ENCODE data around the gene TRAPPC12. TPM values are rescaled to one million over a fixed set of nuclear protein-coding genes. Genes with fewer than 3 reads are reported as not detected.

TRAPPC12 gene
- total RNA-seq, 1 donor from 2014 or later: 121 TPM

GRCh38 chr2:3387011-3387410, 7.5 kb downstream of the TRAPPC12 start:
- no peaks in the 10 kb centered on the region for H3K27me3 Mint-ChIP-seq

DNA sequence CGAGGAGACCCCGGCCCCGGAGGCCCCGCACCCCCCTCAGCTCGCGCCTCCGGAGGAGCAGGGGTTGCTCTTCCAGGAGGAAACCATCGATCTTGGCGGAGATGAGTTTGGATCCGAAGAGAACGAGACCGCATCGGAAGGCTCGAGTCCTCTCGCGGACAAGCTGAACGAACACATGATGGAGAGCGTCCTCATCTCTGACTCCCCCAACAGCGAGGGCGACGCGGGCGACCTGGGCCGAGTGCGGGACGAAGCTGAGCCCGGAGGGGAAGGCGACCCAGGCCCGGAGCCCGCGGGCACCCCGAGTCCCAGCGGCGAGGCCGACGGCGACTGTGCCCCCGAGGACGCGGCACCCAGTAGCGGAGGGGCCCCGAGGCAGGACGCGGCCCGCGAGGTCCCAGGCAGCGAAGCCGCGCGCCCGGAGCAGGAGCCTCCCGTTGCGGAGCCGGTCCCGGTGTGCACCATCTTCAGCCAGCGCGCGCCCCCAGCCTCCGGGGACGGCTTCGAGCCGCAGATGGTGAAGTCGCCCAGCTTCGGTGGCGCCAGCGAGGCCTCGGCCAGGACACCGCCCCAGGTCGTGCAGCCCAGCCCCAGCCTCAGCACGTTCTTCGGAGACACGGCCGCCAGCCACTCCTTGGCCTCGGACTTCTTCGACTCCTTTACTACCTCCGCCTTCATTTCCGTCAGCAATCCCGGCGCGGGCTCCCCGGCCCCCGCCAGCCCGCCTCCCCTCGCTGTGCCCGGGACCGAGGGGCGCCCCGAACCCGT, 8.3 kb downstream of the TRAPPC12 start:
- Mint-ChIP-seq H3K9me3 (ENCODE audit: low read depth) (no peaks in the 10 kb centered on the region), H3K36me3 (ENCODE audit: insufficient read depth) (peaks cover 24% of the 10 kb centered on the region), H3K27me3 (no peaks in the 10 kb centered on the region), H3K4me1 (ENCODE audit: low read depth) (no peaks in the 10 kb centered on the region), H3K27ac (no peak overlapping the region), H3K4me3 (ENCODE audit: low read depth) (no peak overlapping the region)
- no peak for DNase-seq (ENCODE audit: low spot score, unreplicated experiment)
- TF ChIP-seq, protein P1, sequence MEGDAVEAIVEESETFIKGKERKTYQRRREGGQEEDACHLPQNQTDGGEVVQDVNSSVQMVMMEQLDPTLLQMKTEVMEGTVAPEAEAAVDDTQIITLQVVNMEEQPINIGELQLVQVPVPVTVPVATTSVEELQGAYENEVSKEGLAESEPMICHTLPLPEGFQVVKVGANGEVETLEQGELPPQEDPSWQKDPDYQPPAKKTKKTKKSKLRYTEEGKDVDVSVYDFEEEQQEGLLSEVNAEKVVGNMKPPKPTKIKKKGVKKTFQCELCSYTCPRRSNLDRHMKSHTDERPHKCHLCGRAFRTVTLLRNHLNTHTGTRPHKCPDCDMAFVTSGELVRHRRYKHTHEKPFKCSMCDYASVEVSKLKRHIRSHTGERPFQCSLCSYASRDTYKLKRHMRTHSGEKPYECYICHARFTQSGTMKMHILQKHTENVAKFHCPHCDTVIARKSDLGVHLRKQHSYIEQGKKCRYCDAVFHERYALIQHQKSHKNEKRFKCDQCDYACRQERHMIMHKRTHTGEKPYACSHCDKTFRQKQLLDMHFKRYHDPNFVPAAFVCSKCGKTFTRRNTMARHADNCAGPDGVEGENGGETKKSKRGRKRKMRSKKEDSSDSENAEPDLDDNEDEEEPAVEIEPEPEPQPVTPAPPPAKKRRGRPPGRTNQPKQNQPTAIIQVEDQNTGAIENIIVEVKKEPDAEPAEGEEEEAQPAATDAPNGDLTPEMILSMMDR (IDR thresholded peaks at IDR 0.05; ENCODE audit: unreplicated experiment): no peak

More at GRCh38 chr2:3387011-3387410, 7.5 kb downstream of the TRAPPC12 start:
- DNase-seq (ENCODE audit: low spot score, unreplicated experiment): no peak
- Mint-ChIP-seq H3K4me1 (ENCODE audit: low read depth) (no peaks in the 10 kb centered on the region), H3K27ac (no peak overlapping the region), H3K36me3 (ENCODE audit: insufficient read depth) (peaks cover 23% of the 10 kb centered on the region), H3K9me3 (ENCODE audit: low read depth) (no peaks in the 10 kb centered on the region), H3K4me3 (ENCODE audit: low read depth) (no peak overlapping the region)
- TF ChIP-seq, protein P1 (IDR thresholded peaks at IDR 0.05; ENCODE audit: unreplicated experiment): no peak

DNA sequence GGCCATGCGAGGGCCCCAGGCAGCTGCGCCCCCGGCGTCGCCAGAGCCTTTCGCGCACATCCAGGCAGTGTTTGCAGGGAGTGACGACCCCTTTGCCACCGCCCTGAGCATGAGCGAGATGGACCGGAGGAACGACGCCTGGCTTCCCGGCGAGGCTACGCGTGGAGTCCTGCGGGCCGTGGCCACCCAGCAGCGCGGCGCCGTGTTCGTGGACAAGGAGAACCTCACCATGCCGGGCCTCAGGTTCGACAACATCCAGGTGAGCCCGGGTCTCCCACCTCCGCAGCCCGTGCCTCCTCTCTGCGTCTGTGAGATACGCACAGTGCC, 8.9 kb downstream of the TRAPPC12 start:
- Mint-ChIP-seq H3K4me3 (ENCODE audit: low read depth) (no peak overlapping the region), H3K36me3 (ENCODE audit: insufficient read depth) (peaks cover 27% of the 10 kb centered on the region), H3K4me1 (ENCODE audit: low read depth) (no peaks in the 10 kb centered on the region), H3K9me3 (ENCODE audit: low read depth) (no peaks in the 10 kb centered on the region), H3K27me3 (no peaks in the 10 kb centered on the region), H3K27ac (no peak overlapping the region)
- no peak for DNase-seq (ENCODE audit: low spot score, unreplicated experiment)
- TF ChIP-seq, protein P1 (IDR thresholded peaks at IDR 0.05; ENCODE audit: unreplicated experiment): no peak

GRCh38 chr2:3389193-3389592, 9.7 kb downstream of the TRAPPC12 start:
- Mint-ChIP-seq H3K4me3 (ENCODE audit: low read depth) (no peak overlapping the region), H3K36me3 (ENCODE audit: insufficient read depth) (peaks cover 34% of the 10 kb centered on the region), H3K27ac (no peak overlapping the region)

DNA sequence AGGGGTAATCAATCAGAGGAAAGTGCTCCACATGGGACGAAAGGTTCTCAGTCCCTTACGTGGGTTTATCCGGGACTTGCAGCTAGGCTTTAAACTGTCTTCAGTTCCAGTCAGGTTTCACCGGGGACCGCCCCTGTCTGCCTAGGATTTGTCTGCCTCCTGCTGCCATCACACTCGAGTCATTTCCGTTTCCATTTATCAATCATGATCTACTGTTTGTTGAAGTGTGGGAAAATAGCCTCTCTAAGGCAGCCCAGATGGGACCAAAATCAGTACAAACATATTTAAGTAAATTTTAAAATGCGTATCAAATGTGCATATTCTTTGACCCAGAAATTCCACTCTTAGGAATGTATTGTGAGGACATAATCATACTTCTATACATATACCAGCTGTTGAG, 10.5 kb downstream of the TRAPPC12 start:
- no peaks in the 10 kb centered on the region for H3K27me3 Mint-ChIP-seq
- no peak for DNase-seq (ENCODE audit: low spot score, unreplicated experiment)
- TF ChIP-seq, protein P1 (IDR thresholded peaks at IDR 0.05; ENCODE audit: unreplicated experiment): no peak
- no peak overlapping the region for H3K4me3 Mint-ChIP-seq (ENCODE audit: low read depth)
- no peaks in the 10 kb centered on the region for H3K4me1 Mint-ChIP-seq (ENCODE audit: low read depth)
- peaks cover 41% of the 10 kb centered on the region for H3K36me3 Mint-ChIP-seq (ENCODE audit: insufficient read depth)
- no peak overlapping the region for H3K27ac Mint-ChIP-seq
- peaks cover 5% of the 10 kb centered on the region for H3K9me3 Mint-ChIP-seq (ENCODE audit: low read depth)

More at GRCh38 chr2:3389193-3389592, 9.7 kb downstream of the TRAPPC12 start:
- DNase-seq (ENCODE audit: low spot score, unreplicated experiment): no peak
- Mint-ChIP-seq H3K27me3 (no peaks in the 10 kb centered on the region), H3K4me1 (ENCODE audit: low read depth) (no peaks in the 10 kb centered on the region), H3K9me3 (ENCODE audit: low read depth) (no peaks in the 10 kb centered on the region)
- TF ChIP-seq, protein P1 (IDR thresholded peaks at IDR 0.05; ENCODE audit: unreplicated experiment): no peak

Data from progenitor cell of endocrine pancreas (in vitro differentiated cells).